ENCODE results near the gene EMILIN3. TPM values are rescaled to one million over a fixed set of nuclear protein-coding genes. Genes with fewer than 3 reads are reported as not detected.
"Not testable (repeated sequence)": the region's sequence is repeated elsewhere in the genome, so short reads cannot be mapped to it uniquely, and the experiment has no call there.

The EMILIN3 gene
- total RNA-seq, 6 experiments from 2014 or later = not detected

DNA sequence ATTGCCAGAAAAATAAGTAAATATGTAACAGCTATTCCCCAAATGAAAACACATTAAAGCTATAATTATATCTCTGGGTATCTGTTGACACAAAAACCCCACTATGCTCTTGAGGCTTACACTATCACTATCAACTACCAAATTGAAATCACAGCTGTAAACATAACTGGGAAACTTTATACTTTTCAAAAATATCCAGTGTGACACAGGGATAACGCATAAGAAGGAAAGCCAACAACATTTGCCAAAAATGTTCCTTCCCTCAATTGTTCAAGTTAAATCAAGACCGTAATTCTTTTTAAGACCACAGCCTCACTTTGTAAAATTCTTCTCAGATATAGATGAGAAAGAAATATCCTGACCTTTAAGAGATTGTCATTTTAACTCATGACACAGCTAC, 52.2 kb downstream of the EMILIN3 start:
- DNase-seq = no peak
- Mint-ChIP-seq H3K4me3 (peak overlapping the region; percentile 71; the same call in 1 of the 2 replicates), H3K27me3 (ENCODE audit: insufficient read depth) (peaks cover 2% of the 10 kb centered on the region; the same call in 1 of the 2 replicates), H3K9me3 (no peaks in the 10 kb centered on the region), H3K4me1 (ENCODE audit: low read depth) (peaks cover 62% of the 10 kb centered on the region), H3K36me3 (ENCODE audit: low read depth) (peaks cover 7% of the 10 kb centered on the region; the same call in 1 of the 2 replicates), H3K27ac (peak overlapping the region; percentile 58; the same call in 1 of the 2 replicates)
- no peak for TF ChIP-seq CTCF (IDR thresholded peaks at IDR 0.05)

GRCh38 chr20:41312009-41312408, 54.6 kb downstream of the EMILIN3 start:
- Mint-ChIP-seq H3K27ac (0 out of 2 replicates have a peak overlapping the region, but pooled peaks have one; percentile 6), H3K4me1 (ENCODE audit: low read depth) (peaks cover 71% of the 10 kb centered on the region)
- not testable (repeated sequence) for H3K36me3 Mint-ChIP-seq (ENCODE audit: low read depth); H3K9me3 Mint-ChIP-seq; H3K27me3 Mint-ChIP-seq (ENCODE audit: insufficient read depth); H3K4me3 Mint-ChIP-seq; DNase-seq

Other genes with a start within 250 kb of the EMILIN3 start
- 10 to 100 TPM; 44.4 to 62.1 (median 50.1) TPM for gene PLCG1, start 229.3 kb downstream of the EMILIN3 start, total RNA-seq (2021; fragmentation: NEBNext Ultra II Directional; extraction: Animal tissue kit (Norgen Biotek cat#: 25700))
- gene ZHX3, start 49.1 kb downstream of the EMILIN3 start, total RNA-seq (2021; fragmentation: NEBNext Ultra II Directional; extraction: Animal tissue kit (Norgen Biotek cat#: 25700)) = 10 to 100 TPM; 64.1 to 80.1 (median 72.0) TPM
- 10 to 100 TPM; 11.9 to 14.2 (median 13.2) TPM for gene LPIN3, start 26.0 kb downstream of the EMILIN3 start, total RNA-seq (2021; fragmentation: NEBNext Ultra II Directional; extraction: Animal tissue kit (Norgen Biotek cat#: 25700))

All from HFFc6 (cell line).